WTC11 (cell line): Measurements from ENCODE around the gene WDHD1. TPM values are rescaled to one million over a fixed set of nuclear protein-coding genes. Genes with fewer than 3 reads are reported as not detected.

Experiments
- ATAC-seq: fragments of 200-7000 bp; cut with Tn5 transposase; 2 replicates; pipeline ENCODE4 v1.10.0; 2021; ENCODE audit warnings: mild to moderate bottlenecking, moderate library complexity
- CTCF ChIA-PET: fragments of 300-600 bp; sonication (Branson Sonifier 250); formaldehyde crosslinking; loops from one replicate; lab custom pipeline; 2021; ENCODE audit warnings: antibody characterized with exemption; lab: Charles Lee
- POLR2A ChIA-PET: fragments of 350-600 bp; sonication (Branson Sonifier 250); formaldehyde crosslinking; loops from one replicate; lab custom pipeline; 2021; ENCODE audit warnings: antibody characterized with exemption; lab: Charles Lee
- DNase-seq: peaks from one replicate; pipeline ENCODE4 v3.0.0; 2021; ENCODE audit warnings: low spot score
- H3K27ac Mint-ChIP-seq: 2 replicates; pipeline ENCODE4 v1.8.0; 2021; ENCODE audit warnings: mixed read lengths
- H3K27me3 Mint-ChIP-seq: 2 replicates; pipeline ENCODE4 v1.8.0; 2021; ENCODE audit warnings: low read depth, mild to moderate bottlenecking, moderate library complexity, mixed read lengths
- H3K36me3 Mint-ChIP-seq: 2 replicates; pipeline ENCODE4 v1.8.0; 2021; ENCODE audit warnings: mixed read lengths
- H3K4me1 Mint-ChIP-seq: 2 replicates; pipeline ENCODE4 v1.8.0; 2022; ENCODE audit warnings: mixed read lengths
- H3K4me3 Mint-ChIP-seq: 2 replicates; pipeline ENCODE4 v1.8.0; 2021; ENCODE audit warnings: mild to moderate bottlenecking, moderate library complexity, mixed read lengths
- H3K9me3 Mint-ChIP-seq: 2 replicates; pipeline ENCODE4 v1.8.0; 2021; ENCODE audit warnings: mixed read lengths
- CTCF ChIP-seq: fragments of 200-600 bp; IDR thresholded peaks from 2 replicates; pipeline ENCODE4 v1.8.0; 2022; ENCODE audit warnings: antibody characterized with exemption
- E2F1 ChIP-seq: sonication (generic); formaldehyde crosslinking; IDR thresholded peaks from 2 replicates; pipeline ENCODE4 v1.8.0; 2022; ENCODE audit warnings: mild to moderate bottlenecking, missing genetic modification reagents
- FOXP1 ChIP-seq: sonication (generic); formaldehyde crosslinking; IDR thresholded peaks from 2 replicates; pipeline ENCODE4 v1.8.0; 2022; ENCODE audit warnings: missing genetic modification reagents, mild to moderate bottlenecking, moderate library complexity, borderline replicate concordance
- GRHL2 ChIP-seq: fragments of 250-450 bp; sonication (Bioruptor Pico); IDR thresholded peaks from 2 replicates; pipeline ENCODE4 v1.8.0; 2022; ENCODE audit warnings: mild to moderate bottlenecking, moderate library complexity; ENCODE audit not compliant: insufficient replicate concordance, severe bottlenecking
- IRF2 ChIP-seq: sonication (generic); formaldehyde crosslinking; IDR thresholded peaks from 2 replicates; pipeline ENCODE4 v1.8.0; 2022; ENCODE audit warnings: low read depth, missing genetic modification reagents, borderline replicate concordance
- JAZF1 ChIP-seq: fragments of 250-450 bp; sonication (Bioruptor Pico); IDR thresholded peaks from 2 replicates; pipeline ENCODE4 v1.9.0; 2021; ENCODE audit warnings: moderate library complexity, mild to moderate bottlenecking, inconsistent platforms
- MYBL2 ChIP-seq: sonication (generic); formaldehyde crosslinking; IDR thresholded peaks from 2 replicates; pipeline ENCODE4 v1.8.1; 2023; ENCODE audit warnings: mild to moderate bottlenecking, moderate library complexity, missing genetic modification reagents
- NR3C1 ChIP-seq: sonication (generic); formaldehyde crosslinking; conservative IDR thresholded peaks from 2 replicates; pipeline ENCODE4 v1.8.1; 2023; ENCODE audit warnings: low read depth, mild to moderate bottlenecking, missing genetic modification reagents
- SP1 ChIP-seq: sonication (generic); formaldehyde crosslinking; conservative IDR thresholded peaks from 2 replicates; pipeline ENCODE4 v1.8.1; 2022; ENCODE audit warnings: missing genetic modification reagents
- TCF7 ChIP-seq: sonication (generic); formaldehyde crosslinking; IDR thresholded peaks from 2 replicates; pipeline ENCODE4 v1.8.0; 2022; ENCODE audit warnings: mild to moderate bottlenecking, low read depth, missing genetic modification reagents, moderate library complexity
- TEAD1 ChIP-seq: sonication (generic); formaldehyde crosslinking; IDR thresholded peaks from 2 replicates; pipeline ENCODE4 v1.8.0; 2022; ENCODE audit warnings: mild to moderate bottlenecking, missing genetic modification reagents
- TEAD4 ChIP-seq: sonication (generic); formaldehyde crosslinking; IDR thresholded peaks from 2 replicates; pipeline ENCODE4 v1.8.0; 2022; ENCODE audit warnings: mild to moderate bottlenecking, missing genetic modification reagents
- ZNF317 ChIP-seq: sonication (generic); formaldehyde crosslinking; IDR thresholded peaks from 2 replicates; pipeline ENCODE4 v1.8.1; 2023; ENCODE audit warnings: low read depth, mild to moderate bottlenecking, moderate library complexity, missing genetic modification reagents, borderline replicate concordance
- ZNF416 ChIP-seq: fragments of 250-450 bp; sonication (Bioruptor Pico); IDR thresholded peaks from 2 replicates; pipeline ENCODE4 v1.9.0; 2021; ENCODE audit warnings: mild to moderate bottlenecking, inconsistent platforms
- total RNA-seq: library from RNA; stranded (reverse); gene quantifications from 3 replicates; pipeline ENCODE4 v1.2.3, GENCODE V29; 2021
- TF ChIP-seq, protein P1 (sequence below): sonication (generic); formaldehyde crosslinking; IDR thresholded peaks from 2 replicates; pipeline ENCODE4 v1.8.1; 2023; ENCODE audit warnings: mild to moderate bottlenecking, moderate library complexity, missing genetic modification reagents
- TF ChIP-seq, protein P2 (sequence below): sonication (generic); formaldehyde crosslinking; IDR thresholded peaks from 2 replicates; pipeline ENCODE4 v1.8.1; 2022; ENCODE audit warnings: mild to moderate bottlenecking, missing genetic modification reagents, moderate library complexity, borderline replicate concordance
- TF ChIP-seq, protein P3 (sequence below): sonication (generic); formaldehyde crosslinking; IDR thresholded peaks from 2 replicates; pipeline ENCODE4 v1.8.0; 2022; ENCODE audit warnings: mild to moderate bottlenecking, missing genetic modification reagents
- TF ChIP-seq, protein P4 (sequence below): fragments of 250-450 bp; sonication (Bioruptor Pico); IDR thresholded peaks from 2 replicates; pipeline ENCODE4 v2.1.2; 2022; ENCODE audit warnings: mild to moderate bottlenecking, moderate library complexity
- TF ChIP-seq, protein P5 (sequence below): fragments of 250-450 bp; sonication (Bioruptor Pico); IDR thresholded peaks from 2 replicates; pipeline ENCODE4 v1.8.0; 2021; ENCODE audit warnings: mild to moderate bottlenecking

The WDHD1 gene
- total RNA-seq, 1 experiment from 2014 or later = 76.1 TPM

GRCh38 chr14:54919330-54919729, 107.6 kb downstream of the WDHD1 start (continued):
- TF ChIP-seq ZNF416 (CRISPR knock-in tag) = no peak

- no peaks in the 10 kb centered on the region for H3K9me3 Mint-ChIP-seq
- H3K4me3 Mint-ChIP-seq = no peak overlapping the region
- TF ChIP-seq ZNF317 (CRISPR knock-in tag) (no peak), MYBL2 (CRISPR knock-in tag) (no peak), JAZF1 (no peak), TCF7 (no peak)
- TF ChIP-seq, protein P1, sequence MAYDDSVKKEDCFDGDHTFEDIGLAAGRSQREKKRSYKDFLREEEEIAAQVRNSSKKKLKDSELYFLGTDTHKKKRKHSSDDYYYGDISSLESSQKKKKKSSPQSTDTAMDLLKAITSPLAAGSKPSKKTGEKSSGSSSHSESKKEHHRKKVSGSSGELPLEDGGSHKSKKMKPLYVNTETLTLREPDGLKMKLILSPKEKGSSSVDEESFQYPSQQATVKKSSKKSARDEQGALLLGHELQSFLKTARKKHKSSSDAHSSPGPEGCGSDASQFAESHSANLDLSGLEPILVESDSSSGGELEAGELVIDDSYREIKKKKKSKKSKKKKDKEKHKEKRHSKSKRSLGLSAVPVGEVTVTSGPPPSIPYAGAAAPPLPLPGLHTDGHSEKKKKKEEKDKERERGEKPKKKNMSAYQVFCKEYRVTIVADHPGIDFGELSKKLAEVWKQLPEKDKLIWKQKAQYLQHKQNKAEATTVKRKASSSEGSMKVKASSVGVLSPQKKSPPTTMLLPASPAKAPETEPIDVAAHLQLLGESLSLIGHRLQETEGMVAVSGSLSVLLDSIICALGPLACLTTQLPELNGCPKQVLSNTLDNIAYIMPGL (CRISPR knock-in tag) = no peak
- ATAC-seq (no peak), DNase-seq (no peak)
- CTCF ChIA-PET = interaction anchor here (0.7 kb wide), 1 partner anchor 104 kb away, joined by 3 read pairs; no protein-coding TSS in a partner anchor
- H3K27ac Mint-ChIP-seq = no peak overlapping the region
- no peaks in the 10 kb centered on the region for H3K36me3 Mint-ChIP-seq
- no peaks in the 10 kb centered on the region for H3K27me3 Mint-ChIP-seq
- POLR2A ChIA-PET = no interaction called here
- H3K4me1 Mint-ChIP-seq = no peaks in the 10 kb centered on the region
These were observed 108.5 kb downstream of the WDHD1 start for GRCh38 chr14:54918427-54918826.

- ATAC-seq (no peak), DNase-seq (no peak)
- Mint-ChIP-seq H3K27me3 (no peaks in the 10 kb centered on the region), H3K4me3 (no peak overlapping the region), H3K36me3 (no peaks in the 10 kb centered on the region), H3K4me1 (no peaks in the 10 kb centered on the region), H3K27ac (no peak overlapping the region), H3K9me3 (no peaks in the 10 kb centered on the region)
- ChIA-PET CTCF (interaction anchor here (1.2 to 1.3 kb wide), 2 partner anchors 13 to 111 kb away, joined by 3 to 4 read pairs; partner anchors contain the start of genes GCH1, SOCS4 and WDHD1), POLR2A (no interaction called here)
- no peak for TF ChIP-seq MYBL2 (CRISPR knock-in tag)
- TF ChIP-seq TEAD4 = no peak
These were observed 110.8 kb downstream of the WDHD1 start for GRCh38 chr14:54916101-54916500.

DNA sequence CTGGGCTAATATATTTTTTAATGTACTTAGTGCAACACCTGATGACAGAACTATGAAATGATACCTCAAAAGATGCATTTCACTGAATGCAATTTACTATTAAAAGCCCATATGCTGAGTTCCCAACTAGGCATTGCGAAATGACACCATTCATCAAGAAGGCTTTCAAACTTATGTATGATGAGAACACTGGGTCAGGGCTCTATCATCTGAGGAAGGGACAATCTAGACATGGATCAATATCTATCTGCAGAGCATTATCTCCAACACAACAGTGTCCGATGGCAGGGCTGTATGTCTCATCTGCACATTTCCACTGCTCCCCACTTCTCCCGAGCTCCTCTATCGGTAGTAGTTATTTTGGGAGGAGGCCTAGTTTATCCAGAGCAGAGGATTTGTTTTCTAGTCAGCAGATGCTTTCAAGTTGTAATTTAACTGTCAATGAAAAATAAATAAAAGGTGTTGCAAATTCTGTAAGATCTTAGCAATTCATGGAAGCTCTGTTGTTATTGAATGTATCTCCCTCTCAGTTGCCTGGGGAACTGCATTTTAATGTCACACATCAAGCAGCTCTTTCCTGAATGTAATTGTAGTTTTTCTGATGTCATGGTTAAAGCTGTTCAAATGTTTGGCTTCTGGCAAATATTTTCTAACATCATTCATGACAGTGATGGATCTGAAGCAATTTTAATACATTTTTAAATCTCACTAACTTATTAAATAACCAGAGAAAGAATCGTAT, 116.9 kb downstream of the WDHD1 start:
- no peak for DNase-seq
- Mint-ChIP-seq H3K36me3 (no peaks in the 10 kb centered on the region), H3K9me3 (no peaks in the 10 kb centered on the region), H3K4me1 (peaks cover 6% of the 10 kb centered on the region), H3K27ac (no peak overlapping the region), H3K27me3 (peaks cover 8% of the 10 kb centered on the region), H3K4me3 (no peak overlapping the region)
- CTCF ChIA-PET = no interaction called here
- POLR2A ChIA-PET = no interaction called here
- no peak for ATAC-seq
- TF ChIP-seq GRHL2 (CRISPR knock-in tag) = no peak
- TF ChIP-seq TEAD1 = no peak
- TF ChIP-seq, protein P2, sequence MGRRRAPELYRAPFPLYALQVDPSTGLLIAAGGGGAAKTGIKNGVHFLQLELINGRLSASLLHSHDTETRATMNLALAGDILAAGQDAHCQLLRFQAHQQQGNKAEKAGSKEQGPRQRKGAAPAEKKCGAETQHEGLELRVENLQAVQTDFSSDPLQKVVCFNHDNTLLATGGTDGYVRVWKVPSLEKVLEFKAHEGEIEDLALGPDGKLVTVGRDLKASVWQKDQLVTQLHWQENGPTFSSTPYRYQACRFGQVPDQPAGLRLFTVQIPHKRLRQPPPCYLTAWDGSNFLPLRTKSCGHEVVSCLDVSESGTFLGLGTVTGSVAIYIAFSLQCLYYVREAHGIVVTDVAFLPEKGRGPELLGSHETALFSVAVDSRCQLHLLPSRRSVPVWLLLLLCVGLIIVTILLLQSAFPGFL (CRISPR knock-in tag) = no peak
- TF ChIP-seq, protein P3, sequence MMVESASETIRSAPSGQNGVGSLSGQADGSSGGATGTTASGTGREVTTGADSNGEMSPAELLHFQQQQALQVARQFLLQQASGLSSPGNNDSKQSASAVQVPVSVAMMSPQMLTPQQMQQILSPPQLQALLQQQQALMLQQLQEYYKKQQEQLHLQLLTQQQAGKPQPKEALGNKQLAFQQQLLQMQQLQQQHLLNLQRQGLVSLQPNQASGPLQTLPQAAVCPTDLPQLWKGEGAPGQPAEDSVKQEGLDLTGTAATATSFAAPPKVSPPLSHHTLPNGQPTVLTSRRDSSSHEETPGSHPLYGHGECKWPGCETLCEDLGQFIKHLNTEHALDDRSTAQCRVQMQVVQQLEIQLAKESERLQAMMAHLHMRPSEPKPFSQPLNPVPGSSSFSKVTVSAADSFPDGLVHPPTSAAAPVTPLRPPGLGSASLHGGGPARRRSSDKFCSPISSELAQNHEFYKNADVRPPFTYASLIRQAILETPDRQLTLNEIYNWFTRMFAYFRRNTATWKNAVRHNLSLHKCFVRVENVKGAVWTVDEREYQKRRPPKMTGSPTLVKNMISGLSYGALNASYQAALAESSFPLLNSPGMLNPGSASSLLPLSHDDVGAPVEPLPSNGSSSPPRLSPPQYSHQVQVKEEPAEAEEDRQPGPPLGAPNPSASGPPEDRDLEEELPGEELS (CRISPR knock-in tag) = no peak
- no peak for TF ChIP-seq FOXP1 (CRISPR knock-in tag)
- TF ChIP-seq, protein P4, sequence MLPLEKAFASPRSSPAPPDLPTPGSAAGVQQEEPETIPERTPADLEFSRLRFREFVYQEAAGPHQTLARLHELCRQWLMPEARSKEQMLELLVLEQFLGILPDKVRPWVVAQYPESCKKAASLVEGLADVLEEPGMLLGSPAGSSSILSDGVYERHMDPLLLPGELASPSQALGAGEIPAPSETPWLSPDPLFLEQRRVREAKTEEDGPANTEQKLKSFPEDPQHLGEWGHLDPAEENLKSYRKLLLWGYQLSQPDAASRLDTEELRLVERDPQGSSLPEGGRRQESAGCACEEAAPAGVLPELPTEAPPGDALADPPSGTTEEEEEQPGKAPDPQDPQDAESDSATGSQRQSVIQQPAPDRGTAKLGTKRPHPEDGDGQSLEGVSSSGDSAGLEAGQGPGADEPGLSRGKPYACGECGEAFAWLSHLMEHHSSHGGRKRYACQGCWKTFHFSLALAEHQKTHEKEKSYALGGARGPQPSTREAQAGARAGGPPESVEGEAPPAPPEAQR (CRISPR knock-in tag) = no peak
- TF ChIP-seq NR3C1 (CRISPR knock-in tag) = no peak
- TF ChIP-seq CTCF = no peak
- no peak for TF ChIP-seq SP1
- TF ChIP-seq IRF2 (CRISPR knock-in tag) = no peak
- TF ChIP-seq E2F1 = no peak
- TF ChIP-seq, protein P5, sequence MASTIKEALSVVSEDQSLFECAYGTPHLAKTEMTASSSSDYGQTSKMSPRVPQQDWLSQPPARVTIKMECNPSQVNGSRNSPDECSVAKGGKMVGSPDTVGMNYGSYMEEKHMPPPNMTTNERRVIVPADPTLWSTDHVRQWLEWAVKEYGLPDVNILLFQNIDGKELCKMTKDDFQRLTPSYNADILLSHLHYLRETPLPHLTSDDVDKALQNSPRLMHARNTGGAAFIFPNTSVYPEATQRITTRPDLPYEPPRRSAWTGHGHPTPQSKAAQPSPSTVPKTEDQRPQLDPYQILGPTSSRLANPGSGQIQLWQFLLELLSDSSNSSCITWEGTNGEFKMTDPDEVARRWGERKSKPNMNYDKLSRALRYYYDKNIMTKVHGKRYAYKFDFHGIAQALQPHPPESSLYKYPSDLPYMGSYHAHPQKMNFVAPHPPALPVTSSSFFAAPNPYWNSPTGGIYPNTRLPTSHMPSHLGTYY = no peak
